ENCODE results near the gene WIF1.

WIF1 gene

GRCh38 chr12:65121956-65122469 is 908 bp upstream of the WIF1 start:
- no peak for DNase-seq

DNA sequence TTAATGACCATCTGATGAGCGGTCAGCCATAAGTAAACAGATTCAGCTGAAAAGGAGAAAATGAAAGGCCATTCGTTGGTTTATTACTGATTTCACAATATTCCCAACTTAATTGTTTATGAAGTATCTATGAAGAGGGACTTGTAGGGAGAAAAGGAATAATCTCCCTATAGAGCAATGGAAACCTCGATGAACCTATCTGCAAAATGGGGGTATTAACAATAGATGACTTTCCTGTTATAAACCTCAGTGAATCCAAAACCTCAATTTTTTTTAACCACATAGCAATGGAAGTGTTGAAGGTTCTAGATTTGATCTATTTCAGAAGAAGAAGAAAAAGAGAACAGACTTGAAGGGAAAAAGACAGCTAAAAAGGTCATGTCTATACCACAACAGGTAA is 2.0 kb downstream of the WIF1 start:
- no peak for DNase-seq

GRCh38 chr12:65113621-65114035 is 7.5 kb downstream of the WIF1 start:
- no peak for DNase-seq

DNA sequence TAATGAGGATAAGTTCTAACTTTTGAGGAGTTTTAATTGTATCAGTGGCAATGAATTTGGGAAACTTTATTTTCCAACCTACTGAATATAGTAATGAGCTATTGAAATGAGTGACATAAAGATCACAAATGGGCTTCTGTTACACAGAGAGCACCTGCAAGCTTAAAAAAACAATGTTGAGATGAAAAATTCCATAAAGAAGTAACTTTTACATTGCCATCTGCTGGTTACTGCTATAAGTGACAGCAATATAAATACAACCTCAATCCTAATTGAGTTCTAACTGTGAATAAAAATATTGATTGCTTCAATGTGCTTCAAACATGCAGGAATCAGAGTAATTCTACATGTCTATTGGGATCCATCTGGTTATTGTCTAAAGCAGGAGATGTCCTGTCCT is 14.2 kb downstream of the WIF1 start:
- no peak for DNase-seq

DNA sequence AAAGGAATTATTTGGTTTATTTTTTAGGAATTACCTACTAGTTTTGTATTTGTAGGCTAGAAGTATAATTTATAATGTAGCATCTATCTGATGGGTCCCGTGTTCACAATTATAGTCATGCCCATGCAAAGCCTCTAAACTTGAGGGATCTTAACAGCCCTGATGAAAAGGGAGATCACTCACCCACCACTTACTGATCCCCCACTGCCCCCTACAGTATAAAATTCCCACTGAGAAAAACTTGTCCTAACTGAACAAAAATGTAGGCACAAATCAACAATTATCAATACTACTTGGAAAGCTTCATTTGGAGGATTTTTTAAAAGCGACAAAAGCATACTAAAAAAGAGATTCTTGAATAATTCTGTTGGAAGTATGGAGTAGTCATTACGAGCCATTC is 21.0 kb downstream of the WIF1 start:
- no peak for DNase-seq

DNA sequence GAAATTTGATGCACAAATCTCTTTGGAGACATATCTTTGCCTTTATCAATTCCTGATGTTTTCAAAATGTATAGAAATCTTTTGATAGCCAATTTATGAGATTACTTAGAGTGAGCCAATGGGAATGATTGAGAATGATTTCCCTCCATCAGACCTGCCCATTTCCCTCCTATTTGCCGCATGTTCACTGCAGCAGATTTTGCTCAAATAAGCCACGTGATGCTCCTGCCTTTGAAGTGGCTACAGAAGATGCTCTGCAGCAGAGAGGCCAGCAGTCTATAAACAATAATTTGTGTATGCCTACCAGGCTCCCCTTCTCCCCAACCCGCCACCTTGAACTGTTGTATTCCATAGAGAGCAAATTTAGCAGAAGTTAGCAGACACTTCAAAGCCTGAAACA is 21.9 kb downstream of the WIF1 start:
- DNase-seq = no peak

DNA sequence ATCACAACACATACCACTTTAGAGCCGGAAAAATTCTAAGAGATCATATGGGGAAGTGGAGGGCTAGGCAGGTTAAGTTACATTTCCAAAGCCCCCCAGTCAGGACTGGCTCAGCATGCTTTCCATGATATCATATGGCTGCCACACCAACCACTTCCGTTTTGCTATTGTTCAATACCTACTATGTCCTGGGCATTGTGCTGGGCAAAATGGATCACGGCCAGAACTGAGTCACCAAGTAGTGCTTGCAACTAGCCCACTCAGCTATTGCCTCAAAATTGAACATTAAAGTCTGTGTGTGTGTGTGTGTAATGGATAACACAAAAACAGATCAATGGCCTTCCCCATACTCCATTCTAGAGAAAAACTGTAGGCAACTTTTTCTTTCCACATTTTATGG is 22.7 kb downstream of the WIF1 start:
- DNase-seq = no peak

DNA sequence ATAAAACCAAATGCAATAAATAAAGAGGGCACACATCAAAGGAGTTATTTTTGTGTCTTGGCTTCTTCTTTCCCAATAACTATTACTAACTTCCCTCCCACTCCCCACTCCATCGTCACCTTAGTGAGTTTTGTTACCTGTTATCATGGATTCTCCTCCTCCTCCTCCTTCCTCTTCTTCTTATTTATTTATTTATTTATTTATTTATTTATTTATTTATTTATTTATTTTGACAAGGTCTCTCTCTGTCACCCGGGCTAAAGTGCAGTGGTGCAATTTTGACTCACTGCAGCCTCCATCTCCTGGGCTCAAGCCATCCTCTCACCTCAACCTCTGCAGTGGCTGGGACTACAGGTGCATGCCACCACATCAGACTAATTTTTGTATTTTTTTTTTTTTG is 26.4 kb downstream of the WIF1 start:
- DNase-seq = no peak

DNA sequence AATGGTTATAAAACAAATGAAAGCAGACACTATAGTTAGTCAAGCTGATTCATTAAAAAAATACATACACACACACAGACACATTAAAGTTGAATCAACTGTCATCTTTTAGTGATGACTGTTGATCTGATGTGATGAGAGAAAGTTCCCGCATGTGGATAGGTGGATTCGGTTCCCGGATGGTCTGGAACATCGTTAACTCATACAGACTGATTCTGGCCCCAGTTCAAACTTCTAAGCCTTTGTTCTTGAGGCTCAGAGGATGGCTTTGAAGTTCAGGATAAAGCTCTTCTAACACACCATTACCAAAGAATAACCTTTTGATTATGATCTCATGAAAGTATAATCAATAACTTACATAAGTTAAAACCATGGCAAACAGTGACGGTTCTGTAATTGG is 27.5 kb downstream of the WIF1 start:
- DNase-seq = no peak

- no peak for DNase-seq
Observed at GRCh38 chr12:65090461-65090860, 30.6 kb downstream of the WIF1 start.

DNA sequence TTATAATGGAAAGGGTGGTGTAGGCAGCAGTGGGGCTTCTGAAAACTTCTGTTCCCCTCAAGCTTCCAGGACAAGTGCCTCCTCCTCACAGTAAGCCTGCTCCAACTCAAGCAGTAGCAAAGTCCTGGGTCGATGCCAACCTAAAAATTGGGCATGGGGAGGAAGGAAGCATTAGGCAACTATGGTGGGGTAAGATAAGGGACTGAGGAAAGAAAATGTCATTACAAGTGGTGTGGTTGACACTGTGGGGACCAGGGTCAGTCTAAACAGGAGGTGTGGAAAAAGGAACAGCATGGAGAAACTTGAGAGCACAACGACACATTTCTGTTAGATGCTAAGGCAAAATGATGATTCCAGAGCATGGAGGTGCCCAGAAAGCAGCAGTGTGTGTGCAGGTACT is 34.9 kb downstream of the WIF1 start:
- no peak for DNase-seq

DNA sequence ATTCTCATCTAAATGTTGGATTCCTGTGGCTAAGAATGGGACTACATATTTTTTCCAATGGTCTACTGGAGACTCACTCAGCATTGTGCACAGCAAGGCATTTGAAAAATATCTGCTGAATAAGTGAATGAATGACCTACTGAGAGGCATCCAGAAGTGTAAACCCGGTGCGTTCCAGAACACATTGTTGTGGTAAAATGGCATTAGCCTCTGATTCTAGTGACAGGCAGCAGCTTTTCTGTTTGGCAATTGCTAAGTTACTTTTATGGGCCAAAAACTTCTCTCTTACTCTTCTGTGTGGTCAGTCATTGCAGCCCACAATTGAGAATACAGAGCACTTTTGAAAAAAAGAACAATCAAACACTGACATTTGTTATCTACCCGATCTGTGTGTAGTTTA is 36.5 kb downstream of the WIF1 start:
- DNase-seq = no peak

GRCh38 chr12:65083581-65083980 is 37.5 kb downstream of the WIF1 start:
- no peak for DNase-seq

- no peak for DNase-seq
Observed at GRCh38 chr12:65082406-65082805, 38.7 kb downstream of the WIF1 start.

- no peak for DNase-seq
Observed at GRCh38 chr12:65081496-65081895, 39.6 kb downstream of the WIF1 start.

DNA sequence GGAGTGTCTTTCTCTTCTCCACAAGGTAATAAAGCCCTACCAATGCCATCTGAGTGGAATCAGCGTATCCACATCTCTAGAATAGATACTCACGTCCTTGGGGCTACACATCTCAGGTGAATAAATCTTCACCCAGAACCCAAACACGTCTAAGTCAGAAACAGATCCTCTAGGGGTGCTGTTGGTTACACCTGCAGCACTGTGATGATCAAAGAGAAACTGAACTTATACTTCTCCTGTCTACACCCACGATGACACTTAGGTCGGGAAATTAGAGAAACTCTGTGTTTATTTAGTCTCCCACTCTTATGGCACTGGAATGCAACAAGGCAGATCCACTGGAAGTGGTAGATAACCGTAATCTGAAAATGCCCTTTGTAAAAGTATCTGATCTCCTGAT is 46.2 kb downstream of the WIF1 start:
- DNase-seq = no peak

GRCh38 chr12:65069336-65069735 is 51.8 kb downstream of the WIF1 start:
- no peak for DNase-seq

DNA sequence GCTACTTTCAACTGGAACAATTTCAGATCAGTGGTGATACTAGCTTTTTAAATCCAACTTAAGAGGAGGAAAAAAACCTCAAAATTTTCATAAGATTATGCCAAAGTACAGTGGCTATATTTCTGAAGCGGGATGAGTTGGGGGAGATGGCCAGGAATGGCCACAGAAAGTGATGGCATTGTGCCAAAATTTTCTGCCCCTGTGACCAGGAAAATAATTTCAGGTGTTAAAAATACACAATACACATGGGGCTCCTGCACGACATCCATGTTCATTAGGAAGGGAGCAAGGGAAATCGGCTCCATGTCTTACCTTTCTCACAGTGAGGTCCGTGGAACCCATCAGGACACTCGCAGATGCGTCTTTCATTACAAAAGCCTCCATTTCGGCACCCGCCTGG is 53.7 kb downstream of the WIF1 start:
- DNase-seq = no peak

GRCh38 chr12:65055859-65056258 is 65.2 kb downstream of the WIF1 start:
- DNase-seq = no peak

DNA sequence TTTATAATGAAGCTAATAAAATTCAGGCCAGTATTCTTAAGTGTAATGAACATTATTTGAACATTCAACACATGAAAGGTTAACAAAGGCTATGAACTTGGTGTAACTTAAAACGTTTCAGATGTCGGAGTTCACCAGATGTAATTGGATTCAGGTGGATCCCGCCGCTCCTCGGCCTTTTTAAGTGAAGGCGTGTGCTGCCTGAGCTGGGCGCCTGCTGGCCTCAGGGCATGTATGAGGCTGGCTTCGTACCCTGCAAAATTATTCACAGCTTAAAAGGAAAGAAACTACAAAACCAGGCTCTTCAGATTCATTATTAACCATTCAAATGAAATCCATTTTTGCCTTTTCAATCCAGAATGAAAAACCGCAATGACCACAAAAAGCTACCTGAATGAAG is 69.9 kb downstream of the WIF1 start:
- no peak for DNase-seq

- DNase-seq = no peak
Observed at GRCh38 chr12:65045269-65045668, 75.8 kb downstream of the WIF1 start.

- DNase-seq = no peak
Observed at GRCh38 chr12:65039301-65039700, 81.8 kb downstream of the WIF1 start.

DNA sequence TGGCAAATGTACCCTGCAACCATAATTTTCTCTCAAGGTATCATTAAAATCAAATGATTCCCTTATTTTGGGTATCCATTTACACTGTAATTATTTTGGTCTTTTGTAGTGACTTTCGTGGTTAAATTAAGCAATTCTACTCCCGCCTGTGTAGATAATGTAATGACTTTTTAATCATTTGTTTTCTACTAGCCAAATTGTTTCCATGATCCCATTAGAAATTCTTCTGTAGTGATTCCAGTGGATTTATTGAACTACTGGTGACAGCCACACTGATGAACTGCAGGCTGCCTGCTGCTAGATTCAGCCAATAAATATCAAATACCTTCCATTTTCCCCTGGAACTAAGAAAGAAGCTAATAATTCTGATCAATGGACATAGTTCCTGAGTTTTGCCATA is 96.0 kb downstream of the WIF1 start:
- DNase-seq = no peak

GRCh38 chr12:65023485-65023884 is 97.6 kb downstream of the WIF1 start:
- DNase-seq = no peak

- DNase-seq = no peak
Observed at GRCh38 chr12:65022960-65023359, 98.1 kb downstream of the WIF1 start.

GRCh38 chr12:65022421-65022820 is 98.7 kb downstream of the WIF1 start:
- no peak for DNase-seq

All from CD4-positive, alpha-beta T cell treated with Interferon gamma for 1 hour (primary cell).